Measurements from ENCODE around the gene MARS1.

The MARS1 gene

GRCh38 chr12:57526477-57527126 is 38.7 kb downstream of the MARS1 start:
- TF ChIP-seq CTCF (IDR thresholded peaks at IDR 0.05; ENCODE audit: low read length) (no peak), EZH2 (optimal IDR thresholded peaks at IDR 0.05; ENCODE audit: low read depth, low read length) (no peak)
- H3K36me3 ChIP-seq (replicated peaks; ENCODE audit: insufficient read depth, low read length) = peaks cover 4% of the 10 kb centered on the region; the same call in 1 of the 2 replicates
- no peaks in the 10 kb centered on the region for H3K27me3 ChIP-seq (replicated peaks; ENCODE audit: insufficient read depth, low read length)
- no peak overlapping the region for H3K27ac ChIP-seq (ENCODE audit: low read length)
- no peak overlapping the region for H2AFZ ChIP-seq (ENCODE audit: low read length)
- no peak for DNase-seq
- H3K4me2 ChIP-seq (ENCODE audit: low read depth, low read length) = no peak overlapping the region
- no peaks in the 10 kb centered on the region for H3K9me2 ChIP-seq (replicated peaks; ENCODE audit: insufficient read depth, low read length)
- no peak overlapping the region for H3K4me3 ChIP-seq (ENCODE audit: low read length)
- H3K9ac ChIP-seq (ENCODE audit: low read length) = no peak overlapping the region
- H3F3A ChIP-seq (ENCODE audit: insufficient read depth, low read length) = peaks cover 12% of the 10 kb centered on the region
- H4K20me1 ChIP-seq (ENCODE audit: insufficient read depth, low read length) = no peaks in the 10 kb centered on the region
- H3K4me1 ChIP-seq (ENCODE audit: low read length) = peaks cover 9% of the 10 kb centered on the region
- no peaks in the 10 kb centered on the region for H3K9me3 ChIP-seq (replicated peaks; ENCODE audit: insufficient read depth, low read length)
- H3K79me2 ChIP-seq (ENCODE audit: low read length) = peaks cover 34% of the 10 kb centered on the region

- no peak overlapping the region for H3K27ac ChIP-seq (ENCODE audit: low read length)
- H3K79me2 ChIP-seq (ENCODE audit: low read length) = peaks cover 34% of the 10 kb centered on the region
- H3K36me3 ChIP-seq (replicated peaks; ENCODE audit: insufficient read depth, low read length) = peaks cover 5% of the 10 kb centered on the region; the same call in 1 of the 2 replicates
Measured at GRCh38 chr12:57527184-57527583, 39.3 kb downstream of the MARS1 start.

GRCh38 chr12:57528176-57528575 is 40.3 kb downstream of the MARS1 start:
- no peak overlapping the region for H2AFZ ChIP-seq (ENCODE audit: low read length)
- no peak overlapping the region for H3K27ac ChIP-seq (ENCODE audit: low read length)
- no peak for DNase-seq
- no peak for TF ChIP-seq CTCF (IDR thresholded peaks at IDR 0.05; ENCODE audit: low read length)
- no peak for TF ChIP-seq EZH2 (optimal IDR thresholded peaks at IDR 0.05; ENCODE audit: low read depth, low read length)
- no peak for TF ChIP-seq EZH2phosphoT487 (IDR thresholded peaks at IDR 0.05; ENCODE audit: low read length)
- no peak overlapping the region for H3K4me2 ChIP-seq (ENCODE audit: low read depth, low read length)
- H3K9me2 ChIP-seq (replicated peaks; ENCODE audit: insufficient read depth, low read length) = no peaks in the 10 kb centered on the region
- 0 out of 2 replicates have a peak, but pooled peaks cover 3% of the 10 kb centered on the region for H3K4me1 ChIP-seq (ENCODE audit: low read length)
- H3K36me3 ChIP-seq (replicated peaks; ENCODE audit: insufficient read depth, low read length) = peaks cover 7% of the 10 kb centered on the region; the same call in 1 of the 2 replicates
- peaks cover 31% of the 10 kb centered on the region for H3K79me2 ChIP-seq (ENCODE audit: low read length)
- H3K4me3 ChIP-seq (ENCODE audit: low read length) = no peak overlapping the region
- no peaks in the 10 kb centered on the region for H3K9me3 ChIP-seq (replicated peaks; ENCODE audit: insufficient read depth, low read length)
- no peak overlapping the region for H3K9ac ChIP-seq (ENCODE audit: low read length)
- H4K20me1 ChIP-seq (ENCODE audit: insufficient read depth, low read length) = no peaks in the 10 kb centered on the region
- H3K27me3 ChIP-seq (replicated peaks; ENCODE audit: insufficient read depth, low read length) = no peaks in the 10 kb centered on the region
- H3F3A ChIP-seq (ENCODE audit: insufficient read depth, low read length) = peaks cover 3% of the 10 kb centered on the region; the same call in 1 of the 2 replicates

More at GRCh38 chr12:57527184-57527583, 39.3 kb downstream of the MARS1 start:
- H3K4me3 ChIP-seq (ENCODE audit: low read length) = no peak overlapping the region
- 0 out of 2 replicates have a peak, but pooled peaks cover 4% of the 10 kb centered on the region for H3K4me1 ChIP-seq (ENCODE audit: low read length)
- no peak overlapping the region for H3K9ac ChIP-seq (ENCODE audit: low read length)
- H3K27me3 ChIP-seq (replicated peaks; ENCODE audit: insufficient read depth, low read length) = no peaks in the 10 kb centered on the region
- no peak overlapping the region for H2AFZ ChIP-seq (ENCODE audit: low read length)
- TF ChIP-seq EZH2phosphoT487 (IDR thresholded peaks at IDR 0.05; ENCODE audit: low read length) (no peak), EZH2 (optimal IDR thresholded peaks at IDR 0.05; ENCODE audit: low read depth, low read length) (no peak), CTCF (IDR thresholded peaks at IDR 0.05; ENCODE audit: low read length) (no peak)
- no peaks in the 10 kb centered on the region for H4K20me1 ChIP-seq (ENCODE audit: insufficient read depth, low read length)
- H3F3A ChIP-seq (ENCODE audit: insufficient read depth, low read length) = peaks cover 6% of the 10 kb centered on the region
- no peak for DNase-seq
- no peaks in the 10 kb centered on the region for H3K9me3 ChIP-seq (replicated peaks; ENCODE audit: insufficient read depth, low read length)
- H3K9me2 ChIP-seq (replicated peaks; ENCODE audit: insufficient read depth, low read length) = no peaks in the 10 kb centered on the region
- no peak overlapping the region for H3K4me2 ChIP-seq (ENCODE audit: low read depth, low read length)
